Astrocyte (in vitro differentiated cells and primary cell): Measurements from ENCODE around the gene TOM1L2.

ENCODE experiments used
- CTCF ChIP-seq: IDR thresholded peaks from 2 replicates; pipeline ENCODE4 v1.5.1; 2011; ENCODE audit warnings: low read depth, mild to moderate bottlenecking, inconsistent platforms, low read length, moderate library complexity; ENCODE audit not compliant: insufficient read depth
- EZH2 ChIP-seq: IDR thresholded peaks from 2 replicates; pipeline ENCODE4 v1.6.1; 2012; ENCODE audit warnings: mild to moderate bottlenecking, low read length, inconsistent platforms; ENCODE audit not compliant: insufficient read depth

- no peak for TF ChIP-seq CTCF
- no peak for TF ChIP-seq EZH2
Measured at GRCh38 chr17:17804007-17804406, 168.2 kb downstream of the TOM1L2 start.
